Gastrocnemius medialis (tissue), 4 donors: ENCODE measurements around the gene ALK.

ENCODE experiments used
- POLR2A ChIP-seq, 2 donors: fragments of 450-650 bp; IDR thresholded peaks; one replicate each; pipeline ENCODE4 v1.6.1; 2017; ENCODE audit warnings: antibody characterized with exemption in 2 of 2, mild to moderate bottlenecking in 2 of 2, moderate library complexity in 2 of 2
- TF ChIP-seq, protein P1 (sequence below), 5 experiments: fragments of 450-650 bp in 3 of 5; fragments of 200-600 bp in 2 of 5; sonication (generic) in 2 of 5; IDR thresholded peaks in 4 of 5; conservative IDR thresholded peaks in 1 of 5; 1 replicate in 4 of 5; 2 replicates in 1 of 5; pipeline ENCODE4 v1.5.1; 2016 to 2019; ENCODE audit warnings: antibody characterized with exemption in 5 of 5, mild to moderate bottlenecking in 3 of 5, moderate library complexity in 3 of 5

DNA sequence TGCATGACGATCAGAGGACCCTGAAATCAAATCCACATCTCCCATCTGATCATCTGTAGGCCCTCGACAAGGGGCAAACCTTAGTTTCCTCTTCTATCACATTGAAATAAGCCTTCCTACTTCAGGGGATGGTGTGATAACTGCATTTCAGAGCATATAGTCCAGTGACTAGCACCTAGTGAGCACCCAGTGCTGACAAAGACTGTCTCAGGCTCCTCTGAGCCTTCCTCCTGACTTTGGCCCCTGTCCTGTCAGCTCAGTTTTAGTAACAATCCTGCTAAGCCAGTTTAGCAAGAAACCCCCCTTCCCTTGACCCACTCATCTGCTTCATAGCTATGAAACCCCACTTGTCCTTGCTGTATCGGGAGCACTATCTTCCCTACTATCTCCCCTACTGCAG lies 304.0 kb downstream of the ALK start:
- TF ChIP-seq, protein P1, sequence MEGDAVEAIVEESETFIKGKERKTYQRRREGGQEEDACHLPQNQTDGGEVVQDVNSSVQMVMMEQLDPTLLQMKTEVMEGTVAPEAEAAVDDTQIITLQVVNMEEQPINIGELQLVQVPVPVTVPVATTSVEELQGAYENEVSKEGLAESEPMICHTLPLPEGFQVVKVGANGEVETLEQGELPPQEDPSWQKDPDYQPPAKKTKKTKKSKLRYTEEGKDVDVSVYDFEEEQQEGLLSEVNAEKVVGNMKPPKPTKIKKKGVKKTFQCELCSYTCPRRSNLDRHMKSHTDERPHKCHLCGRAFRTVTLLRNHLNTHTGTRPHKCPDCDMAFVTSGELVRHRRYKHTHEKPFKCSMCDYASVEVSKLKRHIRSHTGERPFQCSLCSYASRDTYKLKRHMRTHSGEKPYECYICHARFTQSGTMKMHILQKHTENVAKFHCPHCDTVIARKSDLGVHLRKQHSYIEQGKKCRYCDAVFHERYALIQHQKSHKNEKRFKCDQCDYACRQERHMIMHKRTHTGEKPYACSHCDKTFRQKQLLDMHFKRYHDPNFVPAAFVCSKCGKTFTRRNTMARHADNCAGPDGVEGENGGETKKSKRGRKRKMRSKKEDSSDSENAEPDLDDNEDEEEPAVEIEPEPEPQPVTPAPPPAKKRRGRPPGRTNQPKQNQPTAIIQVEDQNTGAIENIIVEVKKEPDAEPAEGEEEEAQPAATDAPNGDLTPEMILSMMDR (IDR thresholded peaks at IDR 0.05 in 4 of 5, conservative IDR thresholded peaks at IDR 0.05 in 1 of 5), result no peak
- no peak for TF ChIP-seq POLR2A (IDR thresholded peaks at IDR 0.05)
